Endodermal cell (in vitro differentiated cells): ENCODE results near the gene ELK4. TPM values are rescaled to one million over a fixed set of nuclear protein-coding genes. Genes with fewer than 3 reads are reported as not detected.

Experiments used
- DNase-seq: peaks from one replicate; pipeline ENCODE4 v3.0.0-alpha.2; 2017
- H3K27ac ChIP-seq: 2 replicates; pipeline ENCODE4 v1.5.1; 2013; ENCODE audit warnings: mild to moderate bottlenecking, low read depth, low read length, moderate library complexity
- H3K27me3 ChIP-seq: 2 replicates; pipeline ENCODE4 v1.6.1; 2013; ENCODE audit warnings: mild to moderate bottlenecking, low read length, moderate library complexity; ENCODE audit not compliant: insufficient read depth, control insufficient read depth, poor library complexity, severe bottlenecking
- H3K36me3 ChIP-seq: 2 replicates; pipeline ENCODE4 v1.7.0; 2013; ENCODE audit warnings: mild to moderate bottlenecking, low read length, moderate library complexity; ENCODE audit not compliant: control insufficient read depth, insufficient read depth
- H3K4me1 ChIP-seq: one replicate; pipeline ENCODE4 v1.7.0; 2013; ENCODE audit warnings: low read length; ENCODE audit not compliant: control insufficient read depth, insufficient read depth
- H3K4me3 ChIP-seq: 2 replicates; pipeline ENCODE4 v1.5.1; 2013; ENCODE audit warnings: mild to moderate bottlenecking, low read length, moderate library complexity
- H3K9ac ChIP-seq: 2 replicates; pipeline ENCODE4 v1.6.1; 2013; ENCODE audit warnings: mild to moderate bottlenecking, low read length, moderate library complexity; ENCODE audit not compliant: poor library complexity, severe bottlenecking; ENCODE audit errors: extremely low read depth
- H3K9me3 ChIP-seq: 2 replicates; pipeline ENCODE4 v1.6.1; 2013; ENCODE audit warnings: mild to moderate bottlenecking, low read length, moderate library complexity; ENCODE audit not compliant: control insufficient read depth
- H3K27ac Mint-ChIP-seq: 2 replicates; pipeline ENCODE4 v1.8.0; 2020; ENCODE audit warnings: mixed read lengths
- H3K27me3 Mint-ChIP-seq: 2 replicates; pipeline ENCODE4 v1.8.0; 2021; ENCODE audit warnings: mild to moderate bottlenecking, mixed read lengths; ENCODE audit not compliant: insufficient read depth
- H3K36me3 Mint-ChIP-seq: 2 replicates; pipeline ENCODE4 v1.8.0; 2020; ENCODE audit warnings: low read depth, mixed read lengths
- H3K4me1 Mint-ChIP-seq: 2 replicates; pipeline ENCODE4 v1.8.0; 2020; ENCODE audit warnings: mixed read lengths
- H3K4me3 Mint-ChIP-seq: 2 replicates; pipeline ENCODE4 v1.8.0; 2020; ENCODE audit warnings: mild to moderate bottlenecking, moderate library complexity, mixed read lengths
- H3K9me3 Mint-ChIP-seq: 2 replicates; pipeline ENCODE4 v1.8.0; 2020; ENCODE audit warnings: mild to moderate bottlenecking, mixed read lengths
- WGBS, 2 experiments: methylation state at CpG; one replicate each; pipeline versions ENCODE4 v1.1.5 to v1.1.7; 2013; ENCODE audit warnings: missing lambda C conversion rate in 2 of 2, mixed read lengths in 1 of 2; ENCODE audit not compliant: insufficient coverage in 1 of 2, insufficient read length in 1 of 2; 5-methylcytosine and 5-hydroxymethylcytosine counted together
- total RNA-seq, 2 donors: library from RNA; stranded (reverse); fragmentation: NEBNext Ultra II Directional in 1 of 2; extraction: Animal tissue kit (Norgen Biotek cat#: 25700) in 1 of 2; gene quantifications; 2 replicates in 1 of 2; 3 replicates in 1 of 2; pipeline ENCODE4 v1.2.1, GENCODE V29; 2021
- TF ChIP-seq, protein P1 (sequence below): fragments of 200-600 bp; sonication (generic); conservative IDR thresholded peaks from 2 replicates; pipeline ENCODE4 v1.5.0; 2021; ENCODE audit warnings: antibody characterized with exemption, mild to moderate bottlenecking

Gene ELK4
- total RNA-seq, 2 donors from 2014 or later: 29.6 to 41.6 TPM

DNA sequence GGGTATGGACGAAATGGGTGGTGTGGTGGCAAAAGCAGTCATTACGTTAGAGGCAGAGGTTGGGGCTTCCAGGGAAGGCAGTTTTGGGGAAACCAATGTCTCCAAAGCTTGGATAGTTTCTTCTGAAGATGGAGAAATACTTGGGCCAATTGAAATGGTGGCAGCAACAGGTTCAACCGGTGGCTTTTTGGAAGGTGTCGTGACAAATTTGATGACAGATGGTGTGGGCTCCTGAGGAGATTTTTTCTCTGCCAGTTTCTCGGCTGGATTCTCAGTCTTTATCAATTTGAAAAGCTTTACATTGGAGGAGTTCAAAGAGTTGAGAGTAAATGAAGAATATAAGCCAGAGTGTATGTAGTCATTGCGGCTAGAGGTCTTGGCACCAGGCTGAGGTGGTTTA, 11.5 kb downstream of the ELK4 start:
- H3K27me3 ChIP-seq: no peaks in the 10 kb centered on the region
- no peak overlapping the region for H3K4me3 ChIP-seq
- H3K9ac ChIP-seq: no peak overlapping the region
- Mint-ChIP-seq H3K36me3 (peaks cover 59% of the 10 kb centered on the region), H3K27ac (no peak overlapping the region), H3K4me1 (no peaks in the 10 kb centered on the region), H3K4me3 (no peak overlapping the region), H3K9me3 (no peaks in the 10 kb centered on the region), H3K27me3 (no peaks in the 10 kb centered on the region)
- 91% methylated on average over 4 to 6 of the region's 6 CpGs for WGBS, 2 experiments
- TF ChIP-seq, protein P1, sequence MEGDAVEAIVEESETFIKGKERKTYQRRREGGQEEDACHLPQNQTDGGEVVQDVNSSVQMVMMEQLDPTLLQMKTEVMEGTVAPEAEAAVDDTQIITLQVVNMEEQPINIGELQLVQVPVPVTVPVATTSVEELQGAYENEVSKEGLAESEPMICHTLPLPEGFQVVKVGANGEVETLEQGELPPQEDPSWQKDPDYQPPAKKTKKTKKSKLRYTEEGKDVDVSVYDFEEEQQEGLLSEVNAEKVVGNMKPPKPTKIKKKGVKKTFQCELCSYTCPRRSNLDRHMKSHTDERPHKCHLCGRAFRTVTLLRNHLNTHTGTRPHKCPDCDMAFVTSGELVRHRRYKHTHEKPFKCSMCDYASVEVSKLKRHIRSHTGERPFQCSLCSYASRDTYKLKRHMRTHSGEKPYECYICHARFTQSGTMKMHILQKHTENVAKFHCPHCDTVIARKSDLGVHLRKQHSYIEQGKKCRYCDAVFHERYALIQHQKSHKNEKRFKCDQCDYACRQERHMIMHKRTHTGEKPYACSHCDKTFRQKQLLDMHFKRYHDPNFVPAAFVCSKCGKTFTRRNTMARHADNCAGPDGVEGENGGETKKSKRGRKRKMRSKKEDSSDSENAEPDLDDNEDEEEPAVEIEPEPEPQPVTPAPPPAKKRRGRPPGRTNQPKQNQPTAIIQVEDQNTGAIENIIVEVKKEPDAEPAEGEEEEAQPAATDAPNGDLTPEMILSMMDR: no peak
- H3K9me3 ChIP-seq: no peaks in the 10 kb centered on the region
- no peaks in the 10 kb centered on the region for H3K4me1 ChIP-seq
- peaks cover 80% of the 10 kb centered on the region for H3K36me3 ChIP-seq
- DNase-seq: no peak
- H3K27ac ChIP-seq: no peak overlapping the region

DNA sequence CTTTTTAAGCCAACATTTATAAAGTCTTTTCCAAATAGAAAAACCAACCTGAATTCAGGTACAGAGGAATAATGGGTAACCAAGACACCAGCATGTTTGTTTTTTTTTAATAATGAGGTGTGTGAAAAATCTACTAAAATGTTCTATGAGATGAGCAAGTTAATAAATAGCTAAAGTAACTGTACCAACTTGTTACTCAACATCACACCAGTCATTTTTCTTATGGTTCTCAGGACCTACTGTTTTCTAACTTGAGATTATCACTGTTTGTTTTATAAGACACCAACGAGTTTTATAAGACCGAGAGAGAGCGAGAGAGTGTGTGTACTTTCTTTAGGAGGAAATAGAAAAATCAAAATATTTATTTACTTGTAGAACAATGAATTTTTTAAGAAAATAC, 12.4 kb downstream of the ELK4 start:
- Histone ChIP-seq H3K36me3 (peaks cover 82% of the 10 kb centered on the region), H3K4me3 (no peak overlapping the region), H3K4me1 (no peaks in the 10 kb centered on the region), H3K27ac (no peak overlapping the region), H3K27me3 (no peaks in the 10 kb centered on the region), H3K9ac (no peak overlapping the region), H3K9me3 (no peaks in the 10 kb centered on the region)
- no peak for DNase-seq
- Mint-ChIP-seq H3K27me3 (no peaks in the 10 kb centered on the region), H3K9me3 (no peaks in the 10 kb centered on the region), H3K4me3 (no peak overlapping the region), H3K27ac (no peak overlapping the region), H3K36me3 (peaks cover 63% of the 10 kb centered on the region), H3K4me1 (no peaks in the 10 kb centered on the region)
- 100% methylated on average over 3 of the region's 3 CpGs; no CpG with 5 or more reads in 1 of the 2 experiments for WGBS, 2 experiments
- TF ChIP-seq, protein P1: no peak

GRCh38 chr1:205616563-205617293, 15.1 kb downstream of the ELK4 start:
- TF ChIP-seq, protein P1: no peak
- no peak overlapping the region for H3K4me3 ChIP-seq
- H3K27ac ChIP-seq: no peak overlapping the region
- Mint-ChIP-seq H3K4me3 (no peak overlapping the region), H3K9me3 (no peaks in the 10 kb centered on the region), H3K36me3 (peaks cover 61% of the 10 kb centered on the region), H3K4me1 (no peaks in the 10 kb centered on the region), H3K27ac (no peak overlapping the region), H3K27me3 (no peaks in the 10 kb centered on the region)
- H3K27me3 ChIP-seq: no peaks in the 10 kb centered on the region
- no peak for DNase-seq
- whole genome bisulfite sequencing, 2 experiments: 100% methylated on average over 1 of the region's 1 CpG; no CpG with 5 or more reads in 1 of the 2 experiments
- H3K36me3 ChIP-seq: peaks cover 86% of the 10 kb centered on the region
- no peaks in the 10 kb centered on the region for H3K4me1 ChIP-seq
- no peaks in the 10 kb centered on the region for H3K9me3 ChIP-seq
- H3K9ac ChIP-seq: no peak overlapping the region
